ENCODE data around the gene HOXA2.

Gene HOXA2

DNA sequence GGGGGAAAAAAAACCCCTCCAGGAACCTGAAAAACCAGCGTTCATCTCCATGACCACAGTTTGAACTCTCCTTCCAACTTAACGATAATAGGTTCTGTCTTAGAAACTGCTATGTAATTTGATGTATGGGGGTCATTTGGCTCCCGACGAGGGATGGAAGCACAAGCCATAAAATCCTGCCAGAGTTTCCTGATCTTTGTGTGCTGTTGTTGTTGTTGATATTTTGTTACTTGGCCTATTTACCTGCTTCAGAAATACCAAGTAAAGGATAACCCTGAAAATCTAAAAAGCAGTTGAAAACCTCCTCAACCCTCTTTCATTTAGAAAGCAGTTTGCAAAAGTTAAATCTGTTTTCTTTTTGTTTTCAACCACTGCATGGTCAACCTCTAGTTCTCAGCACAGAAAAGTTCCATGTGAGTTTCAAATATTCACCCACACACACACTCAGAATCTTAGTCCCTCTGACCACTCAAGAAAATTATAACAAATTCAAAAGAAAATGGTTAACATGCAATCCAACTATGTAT lies 9.3 kb upstream of the HOXA2 start:
- DNase-seq (ENCODE audit: low read depth in 2 of 2) = no peak

GRCh38 chr7:27111042-27111750 lies 8.7 kb upstream of the HOXA2 start:
- no peak for DNase-seq (ENCODE audit: low read depth in 2 of 2)

- no peak for DNase-seq (ENCODE audit: low read depth in 2 of 2)
Observed at GRCh38 chr7:27110186-27111031, 7.9 kb upstream of the HOXA2 start.

GRCh38 chr7:27109466-27110185 lies 7.1 kb upstream of the HOXA2 start:
- DNase-seq (ENCODE audit: low read depth in 2 of 2) = no peak

GRCh38 chr7:27108390-27109127 lies 6.1 kb upstream of the HOXA2 start:
- no peak for DNase-seq (ENCODE audit: low read depth in 2 of 2)

DNA sequence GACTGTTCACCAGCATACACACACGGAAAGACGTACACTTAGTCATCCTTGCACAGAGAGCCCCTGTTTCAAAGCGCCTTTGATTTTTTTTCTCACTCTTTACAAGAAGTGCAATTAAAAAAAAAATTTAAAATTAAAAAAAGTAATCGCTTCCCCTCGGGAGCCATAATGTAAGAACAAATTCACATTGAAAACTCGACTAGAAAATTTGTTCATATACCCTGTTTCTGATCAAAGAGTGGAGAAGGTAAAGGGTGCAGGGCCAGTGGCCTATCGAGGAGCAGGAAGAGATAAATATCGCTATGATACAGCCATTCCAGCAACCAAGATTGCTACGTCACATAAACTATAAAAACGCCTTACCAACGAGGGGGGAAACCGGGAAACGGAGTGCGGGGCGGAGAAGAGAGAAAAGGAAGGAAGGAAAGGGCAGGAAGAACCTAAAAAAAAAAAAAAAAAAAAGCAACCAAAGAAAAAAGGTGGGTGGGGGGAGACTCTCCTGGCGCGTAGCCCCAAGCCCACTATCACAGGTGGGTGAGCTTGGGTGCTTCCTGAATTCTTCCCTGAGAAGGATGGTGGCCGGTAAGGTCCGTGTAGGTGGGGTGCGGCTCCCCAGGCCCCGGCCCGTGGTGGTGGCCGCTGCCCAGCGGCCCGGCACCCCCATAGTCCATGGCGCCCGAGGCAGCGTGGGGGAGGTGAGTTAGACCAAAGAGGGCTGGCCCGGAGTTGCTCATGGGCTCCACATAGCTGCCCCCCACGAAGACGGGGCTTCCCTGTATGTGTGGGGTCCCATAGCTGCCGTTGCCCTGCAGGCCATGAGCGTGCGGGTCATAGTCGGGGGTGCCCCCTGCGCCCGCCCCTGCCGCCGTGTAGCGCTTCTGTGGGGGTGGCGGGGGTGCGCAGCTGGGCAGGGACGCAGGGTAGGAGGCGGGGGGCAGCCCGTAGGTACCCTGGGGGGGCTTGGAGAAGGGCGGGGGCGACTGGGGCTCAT lies 5.2 kb upstream of the HOXA2 start:
- DNase-seq (ENCODE audit: low read depth in 2 of 2) = no peak

GRCh38 chr7:27106901-27107240 lies 4.4 kb upstream of the HOXA2 start:
- DNase-seq (ENCODE audit: low read depth in 2 of 2) = no peak

DNA sequence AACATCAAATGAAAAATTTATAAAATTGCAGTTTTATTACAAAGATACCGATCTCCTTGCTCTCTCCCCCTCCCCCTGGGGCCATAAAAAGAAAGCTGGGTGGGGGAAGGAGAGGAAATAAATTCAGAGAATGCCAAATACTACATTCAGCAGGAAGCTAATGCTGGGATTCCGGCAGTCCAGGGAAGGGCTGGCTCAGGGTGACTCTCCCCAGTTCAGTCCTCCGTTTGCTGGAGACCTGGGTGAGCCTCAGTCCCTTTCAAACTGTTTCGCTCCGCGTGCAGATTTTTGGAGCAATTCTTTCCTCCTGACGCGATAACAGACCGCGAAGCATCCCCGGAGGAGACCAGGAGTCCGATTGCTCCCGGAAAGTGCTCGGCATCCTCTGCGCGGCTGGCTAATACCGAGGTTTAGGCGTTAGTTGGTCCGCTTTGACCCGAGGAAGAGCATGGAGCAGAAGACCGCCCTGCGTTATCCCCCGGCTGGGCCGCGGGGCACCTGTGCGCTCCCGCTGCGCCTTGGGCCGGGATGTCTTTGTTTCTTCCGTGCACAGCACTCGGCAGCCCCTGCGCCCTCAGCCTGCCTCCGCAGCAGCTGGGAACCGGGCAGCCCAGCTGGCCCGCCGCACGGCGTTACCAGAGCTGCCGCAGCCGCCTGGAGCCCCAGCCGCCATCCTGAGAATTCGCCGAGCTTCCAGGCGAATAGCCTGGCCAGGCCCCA lies 3.9 kb upstream of the HOXA2 start:
- DNase-seq (ENCODE audit: low read depth in 2 of 2) = no peak

DNA sequence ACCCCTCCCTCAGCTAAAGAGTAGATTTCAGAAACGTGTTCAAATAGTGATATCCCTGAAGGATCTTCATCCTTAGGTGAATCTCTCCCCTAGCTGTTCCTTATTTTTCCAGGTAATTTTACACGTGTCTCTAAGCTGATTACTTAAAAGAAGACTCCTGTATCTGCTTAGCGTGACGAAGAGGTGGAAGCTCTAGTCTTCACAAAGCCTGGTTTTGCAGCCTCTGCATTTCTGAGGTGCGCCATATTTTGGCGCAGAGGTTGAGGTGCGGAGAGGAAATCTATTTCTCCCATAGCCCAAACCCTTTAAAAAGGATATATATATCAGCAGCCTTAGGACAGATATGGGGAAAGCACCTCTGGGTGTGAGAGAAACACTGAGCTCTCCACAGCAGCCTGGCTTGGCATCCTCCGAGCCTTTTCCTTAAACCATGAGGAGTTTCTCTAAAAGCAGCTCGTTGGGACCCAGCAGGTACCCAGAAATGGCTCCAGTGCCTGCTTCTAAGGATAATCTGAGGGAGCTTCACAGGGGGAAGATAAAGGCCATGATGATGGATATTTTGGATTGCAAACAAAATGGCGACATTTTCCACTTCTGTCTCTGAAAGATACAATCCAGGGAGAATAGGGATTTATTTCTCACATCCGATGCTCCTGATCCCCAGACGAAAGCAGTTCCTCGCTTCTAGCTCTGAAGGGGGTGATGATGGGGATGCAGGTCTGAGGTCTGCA lies 3.0 kb upstream of the HOXA2 start:
- DNase-seq (ENCODE audit: low read depth in 2 of 2) = no peak

GRCh38 chr7:27104341-27105058 lies 2.0 kb upstream of the HOXA2 start:
- DNase-seq (ENCODE audit: low read depth in 2 of 2) = no peak

- DNase-seq (ENCODE audit: low read depth in 2 of 2) = no peak
Observed at GRCh38 chr7:27103489-27104226, 1.2 kb upstream of the HOXA2 start.

DNA sequence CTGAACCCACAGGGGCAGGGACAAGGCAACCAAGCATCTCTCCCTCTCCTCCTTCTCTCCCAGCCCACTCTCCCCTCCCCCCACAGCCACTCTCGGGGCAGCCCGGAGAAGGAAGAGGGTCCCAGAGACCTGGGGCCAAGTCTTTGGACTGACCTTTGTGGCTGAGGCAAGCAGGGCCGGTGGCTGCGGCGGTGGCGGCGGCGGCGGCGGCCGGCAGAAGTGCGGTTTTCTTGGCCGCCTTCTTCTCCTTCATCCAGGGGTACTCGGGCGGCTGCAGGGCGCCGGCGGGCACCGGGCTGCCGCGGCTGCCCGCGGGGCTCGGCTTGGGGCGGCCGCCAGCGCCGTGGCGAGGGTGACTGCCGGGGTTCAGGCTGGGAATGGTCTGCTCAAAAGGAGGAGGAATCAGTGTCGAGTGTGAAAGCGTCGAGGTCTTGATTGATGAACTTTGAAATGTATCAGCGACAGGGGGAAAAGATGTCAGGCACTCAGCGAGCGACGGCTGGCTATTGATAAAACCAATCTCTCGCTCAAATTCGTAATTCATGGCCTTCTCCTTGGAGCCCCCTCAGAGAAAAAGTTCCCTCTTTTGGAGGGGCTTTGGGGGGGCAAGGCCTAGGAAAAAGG lies 414 bp downstream of the HOXA2 start:
- DNase-seq (ENCODE audit: low read depth in 2 of 2) = no peak

GRCh38 chr7:27101171-27101956 lies 1.1 kb downstream of the HOXA2 start:
- DNase-seq (ENCODE audit: low read depth in 2 of 2) = no peak

DNA sequence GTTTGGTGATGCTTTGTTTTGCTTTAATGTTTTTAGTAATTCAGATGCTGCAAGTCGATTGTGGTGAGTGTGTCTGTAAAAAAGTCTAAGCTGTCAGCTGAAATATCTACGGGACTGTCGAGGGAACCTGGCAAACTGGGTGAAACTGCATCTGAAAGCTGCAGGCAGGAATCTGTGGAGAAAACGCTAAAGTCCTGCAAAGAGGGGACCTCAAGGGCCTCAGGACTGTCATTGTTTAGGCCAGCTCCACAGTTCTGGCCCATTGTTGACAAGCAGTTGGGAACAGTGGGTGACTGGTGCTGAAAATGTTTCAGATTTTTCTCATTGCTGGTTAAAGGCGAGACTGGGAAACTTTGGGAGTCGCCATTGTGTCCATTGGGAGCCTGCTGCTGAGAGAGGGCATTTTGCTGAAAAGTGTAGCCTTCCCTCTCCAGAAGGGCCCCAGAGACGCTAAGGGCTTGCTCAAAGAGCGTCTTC lies 1.8 kb downstream of the HOXA2 start:
- no peak for DNase-seq (ENCODE audit: low read depth in 2 of 2)

DNA sequence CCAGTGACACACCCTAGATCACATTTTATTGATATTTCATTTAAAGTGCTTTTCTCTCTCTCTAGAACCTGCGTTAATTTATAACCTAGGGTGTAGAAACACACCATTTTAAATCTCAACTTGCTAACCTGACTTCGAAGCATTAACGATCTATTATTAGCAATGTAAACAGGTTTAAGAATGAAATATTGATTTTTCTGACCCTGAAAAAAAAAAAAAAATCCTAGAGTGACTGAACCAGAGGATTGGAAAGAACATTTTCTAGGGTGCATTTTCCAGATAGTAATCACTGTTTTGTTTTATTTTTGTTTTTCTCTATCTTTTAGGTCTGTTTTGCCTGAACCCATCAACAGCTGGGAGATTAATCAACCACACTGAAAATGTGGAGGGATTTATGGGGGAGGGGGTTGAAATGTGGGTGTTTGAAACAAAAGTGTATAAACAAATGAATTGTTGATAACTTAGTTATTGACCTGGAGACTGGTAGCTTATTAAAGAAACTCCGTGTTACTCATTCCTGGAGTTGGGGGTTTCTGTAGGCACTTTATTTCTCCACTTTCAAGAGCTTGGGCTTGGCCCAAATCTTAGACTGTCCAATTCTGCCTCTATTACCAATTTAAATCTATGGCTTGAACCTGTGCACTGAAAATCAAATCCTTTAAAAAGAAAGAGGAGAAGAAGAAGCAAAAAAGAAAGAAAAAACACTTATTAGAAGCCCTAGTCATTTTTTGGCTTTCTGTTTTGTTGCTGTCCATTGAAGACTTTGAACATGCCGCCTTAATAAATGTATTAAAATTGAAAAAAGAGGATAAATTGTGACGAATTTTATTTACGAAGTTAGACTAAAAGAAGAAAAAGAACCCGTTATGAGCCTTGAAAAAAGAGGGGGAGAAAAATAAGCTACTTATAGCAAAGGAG lies 2.8 kb downstream of the HOXA2 start:
- no peak for DNase-seq (ENCODE audit: low read depth in 2 of 2)
